Muscle layer of colon (tissue), 2 donors: Measurements from ENCODE around the gene MXRA7.
"Not testable (repeated sequence)": the region's sequence is repeated elsewhere in the genome, so short reads cannot be mapped to it uniquely, and the experiment has no call there.

Experiments used
- H3K27ac ChIP-seq: one replicate; pipeline ENCODE4 v1.7.0; 2013; ENCODE audit warnings: low read depth, mild to moderate bottlenecking, low read length, moderate library complexity
- H3K27me3 ChIP-seq, 2 donors: one replicate each; pipeline ENCODE4 v1.7.0; 2013; ENCODE audit warnings: low read length in 2 of 2, mild to moderate bottlenecking in 2 of 2; ENCODE audit not compliant: insufficient read depth in 2 of 2, control insufficient read depth in 1 of 2
- H3K36me3 ChIP-seq: one replicate; pipeline ENCODE4 v1.7.0; 2013; ENCODE audit warnings: mild to moderate bottlenecking, low read length; ENCODE audit not compliant: insufficient read depth
- H3K4me1 ChIP-seq: one replicate; pipeline ENCODE4 v1.7.0; 2013; ENCODE audit warnings: mild to moderate bottlenecking, low read length; ENCODE audit not compliant: insufficient read depth
- H3K4me3 ChIP-seq, 2 donors: one replicate each; pipeline ENCODE4 v1.7.0; 2013; ENCODE audit warnings: low read length in 2 of 2, low read depth in 1 of 2, mild to moderate bottlenecking in 1 of 2, moderate library complexity in 1 of 2
- H3K9ac ChIP-seq: one replicate; pipeline ENCODE4 v1.7.0; 2013; ENCODE audit warnings: low read length
- H3K9me3 ChIP-seq: one replicate; pipeline ENCODE4 v1.7.0; 2013; ENCODE audit warnings: mild to moderate bottlenecking, low read length
- donor health status: abdominal sarcoma.
- donor health status: Adenocarcinoma of cecum.

MXRA7 gene

DNA sequence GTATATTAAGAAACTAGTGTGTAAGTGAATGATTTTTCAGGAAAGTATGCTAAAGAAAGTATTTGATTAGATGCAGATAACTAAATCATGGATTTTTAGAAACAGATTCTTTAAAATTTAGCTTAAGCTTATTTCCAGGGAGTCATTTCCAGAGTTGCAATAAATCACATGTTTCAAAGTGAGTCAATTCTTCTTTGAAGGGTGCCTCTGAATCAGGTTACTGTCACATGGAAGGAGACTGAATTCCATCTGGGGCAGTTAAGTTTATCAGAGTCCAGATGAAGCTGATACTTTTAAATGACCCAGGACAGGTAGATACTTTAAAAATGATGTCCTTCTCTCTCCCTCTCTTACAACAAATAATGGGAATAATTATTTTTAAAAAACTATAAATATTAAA is 32.2 kb upstream of the MXRA7 start:
- peaks cover 50% of the 10 kb centered on the region for H3K36me3 ChIP-seq
- H3K9me3 ChIP-seq: no peaks in the 10 kb centered on the region
- H3K27ac ChIP-seq: no peak overlapping the region
- no peak overlapping the region for H3K9ac ChIP-seq
- H3K4me1 ChIP-seq: peaks cover 31% of the 10 kb centered on the region
- no peaks in the 10 kb centered on the region for H3K27me3 ChIP-seq
- H3K4me3 ChIP-seq: no peak overlapping the region

DNA sequence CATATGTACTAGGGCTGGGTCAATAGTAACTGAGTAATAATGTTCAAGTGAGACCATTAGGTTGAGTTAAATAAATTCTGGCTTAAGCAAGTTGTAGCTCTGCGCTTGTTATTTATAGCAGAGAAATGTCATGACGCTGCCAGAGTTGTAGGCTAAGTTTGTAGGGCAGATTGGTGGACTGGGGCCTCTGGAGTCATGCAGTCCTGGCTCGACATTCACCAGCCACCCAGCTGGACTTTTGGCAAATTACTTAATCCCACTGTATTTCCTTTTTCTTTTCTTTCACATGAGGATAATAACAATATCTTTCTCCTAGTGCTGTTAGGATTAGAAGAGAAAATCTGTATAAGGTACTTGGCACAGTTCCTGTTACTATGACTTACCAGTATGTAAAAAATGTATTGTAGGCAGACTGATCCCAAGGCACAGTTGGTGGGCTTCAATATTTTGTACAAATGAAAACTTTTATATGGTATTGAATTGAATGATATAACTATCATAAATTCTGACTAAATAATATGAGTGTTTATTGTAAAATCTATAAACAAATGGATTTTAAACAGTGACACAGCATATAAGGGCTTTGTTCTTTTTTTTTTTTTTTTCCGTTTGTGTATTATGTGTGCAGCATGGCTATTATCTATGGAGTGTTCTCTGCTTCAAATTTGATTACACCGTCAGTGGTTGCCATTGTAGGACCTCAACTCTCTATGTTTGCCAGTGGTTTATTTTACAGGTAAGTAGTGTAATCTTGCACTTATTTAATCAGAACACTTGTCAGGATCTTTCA is 29.8 kb upstream of the MXRA7 start:
- Histone ChIP-seq H3K4me3 (no peak overlapping the region), H3K36me3 (peaks cover 35% of the 10 kb centered on the region), H3K9ac (no peak overlapping the region), H3K27me3 (no peaks in the 10 kb centered on the region), H3K4me1 (peaks cover 36% of the 10 kb centered on the region), H3K27ac (peak overlapping the region; percentile 51), H3K9me3 (no peaks in the 10 kb centered on the region)

DNA sequence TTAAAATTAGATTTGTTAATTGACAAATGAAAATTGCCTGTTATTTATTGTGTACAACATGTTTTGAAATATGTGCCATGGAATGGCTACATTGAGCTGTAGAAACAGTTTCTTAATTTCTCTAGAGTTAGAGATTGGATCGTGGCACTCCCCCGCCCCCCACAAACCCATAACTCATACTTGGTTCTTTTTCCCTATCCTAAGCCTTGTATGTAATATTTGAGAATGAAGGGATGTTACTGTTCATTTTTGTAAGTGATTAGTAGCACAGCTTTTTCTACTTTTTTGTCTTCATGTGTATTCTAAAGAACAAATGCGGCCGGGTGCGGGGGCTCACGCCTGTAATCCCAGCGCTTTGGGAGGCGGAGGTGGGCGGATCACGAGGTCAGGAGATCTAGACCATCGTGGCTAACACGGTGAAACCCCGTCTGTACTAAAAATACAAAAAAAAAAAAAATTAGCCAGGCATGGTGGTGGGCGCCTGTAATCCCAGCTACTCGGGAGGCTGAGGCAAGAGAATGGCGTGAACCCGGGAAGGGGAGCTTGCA is 28.9 kb upstream of the MXRA7 start:
- not testable (repeated sequence) for H3K9me3 ChIP-seq

DNA sequence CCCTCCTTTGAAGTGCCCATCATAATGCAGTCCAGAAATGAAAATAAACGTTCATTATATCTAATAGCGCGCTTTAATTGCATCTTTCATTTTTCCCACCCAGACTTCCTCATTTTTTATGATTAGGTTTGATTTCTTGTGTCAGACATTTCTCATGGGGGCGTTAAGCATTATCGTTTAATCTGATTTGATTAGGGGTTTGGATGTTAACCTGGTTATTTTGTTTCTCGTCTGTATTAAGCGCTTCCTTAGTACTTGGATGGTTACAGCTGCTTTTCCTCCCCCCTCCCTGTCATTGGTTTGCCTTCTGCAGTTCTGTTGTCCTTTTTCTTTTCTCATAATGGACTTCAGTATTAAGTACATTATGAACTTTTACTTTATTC is 27.7 kb upstream of the MXRA7 start:
- peak overlapping the region; percentile 24 to 99 for H3K4me3 ChIP-seq
- H3K9ac ChIP-seq: peak overlapping the region; percentile 98
- H3K9me3 ChIP-seq: no peaks in the 10 kb centered on the region
- H3K27me3 ChIP-seq: no peaks in the 10 kb centered on the region
- peaks cover 57% of the 10 kb centered on the region for H3K4me1 ChIP-seq
- H3K36me3 ChIP-seq: peaks cover 35% of the 10 kb centered on the region
- peak overlapping the region; percentile 98 for H3K27ac ChIP-seq

More for the DNA sequence above, 28.9 kb upstream of the MXRA7 start:
- Histone ChIP-seq H3K36me3 (peaks cover 35% of the 10 kb centered on the region), H3K4me1 (peaks cover 45% of the 10 kb centered on the region), H3K9ac (peak overlapping the region; percentile 98)
- H3K4me3 ChIP-seq, H3K27ac ChIP-seq, H3K27me3 ChIP-seq: not testable (repeated sequence)

DNA sequence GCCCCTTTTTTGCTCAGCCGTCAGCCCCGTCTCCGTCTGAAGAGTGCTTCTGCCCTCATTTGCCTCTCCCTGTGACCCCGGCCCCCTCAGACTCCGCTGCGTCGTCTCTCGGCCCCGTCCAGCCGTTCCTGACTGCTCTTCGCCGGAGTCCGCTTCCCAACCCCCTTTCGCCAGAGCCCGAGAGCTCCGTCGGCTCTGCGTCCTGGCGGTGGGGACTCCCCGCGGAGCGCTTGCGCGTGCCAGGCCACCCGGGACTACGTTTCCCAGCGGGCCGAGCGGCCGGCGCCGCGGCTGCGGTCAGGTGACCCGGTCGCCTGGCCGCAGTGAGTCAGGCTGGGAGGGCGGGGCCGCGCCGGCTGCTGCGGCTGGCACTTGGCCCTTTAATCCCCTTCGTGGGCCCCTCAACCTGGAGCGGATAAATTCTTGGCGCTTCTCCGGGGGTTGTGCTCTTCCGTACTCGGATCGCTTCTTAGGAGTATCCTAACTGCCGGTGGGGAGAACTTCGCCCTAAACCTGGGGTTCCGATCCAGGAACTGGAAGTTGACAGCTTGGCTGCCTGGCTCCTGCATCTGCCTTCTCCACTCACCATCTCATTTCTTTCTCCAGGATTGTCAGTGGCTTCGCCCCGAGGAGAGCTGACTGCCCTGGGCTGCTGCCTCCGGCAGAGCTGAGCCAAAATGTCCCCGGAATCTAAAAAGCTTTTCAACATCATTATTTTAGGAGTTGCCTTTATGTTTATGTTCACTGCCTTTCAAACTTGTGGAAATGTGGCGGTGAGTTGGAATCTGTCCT is 27.1 kb upstream of the MXRA7 start, which contains the start of gene MFSD11:
MFSD11 (plus strand) TSS at position 444 of the 792 bp plus-strand sequence; CDS start at position 678, 234 bp downstream.
- Histone ChIP-seq H3K9me3 (no peaks in the 10 kb centered on the region), H3K27me3 (no peaks in the 10 kb centered on the region), H3K4me1 (peaks cover 62% of the 10 kb centered on the region), H3K36me3 (peaks cover 40% of the 10 kb centered on the region), H3K4me3 (peak within 1 kb of the TSS; percentile 88 to 99), H3K27ac (peak within 1 kb of the TSS; percentile 100), H3K9ac (peak within 1 kb of the TSS; percentile 98)

DNA sequence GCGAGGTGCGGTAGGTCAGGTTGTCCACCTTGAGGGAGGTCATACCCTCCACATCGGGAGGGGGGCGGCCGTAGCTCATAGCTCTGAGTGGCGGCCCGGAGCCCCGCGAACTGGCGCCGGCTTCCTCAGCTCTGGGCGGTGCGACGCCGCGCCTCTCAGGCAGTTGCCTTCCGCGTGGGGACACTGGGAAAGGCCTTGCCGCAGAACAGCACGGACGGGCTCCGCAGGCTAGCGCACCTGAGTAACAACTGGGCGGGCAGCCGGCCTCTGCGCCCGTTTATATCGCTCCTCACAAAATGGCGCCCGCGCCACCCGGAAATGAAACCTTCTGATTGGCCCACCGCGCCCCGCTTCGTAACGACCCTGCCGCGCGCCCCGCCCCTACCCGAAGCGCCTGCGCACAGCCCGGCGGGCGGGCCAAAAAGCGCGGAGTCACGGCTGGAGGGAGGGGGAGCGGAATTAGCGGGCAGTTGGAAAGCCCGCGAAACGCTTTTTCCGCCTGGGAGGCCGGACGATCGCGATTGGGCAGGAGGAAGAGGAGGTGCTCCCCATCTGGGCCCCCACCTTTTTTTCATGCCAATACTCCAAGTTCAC is 26.4 kb upstream of the MXRA7 start, which contains the start of gene SRSF2:
SRSF2 (minus strand) TSS at position 250 of the 594 bp plus-strand sequence; CDS start at position 79, 171 bp downstream.
- H3K4me3 ChIP-seq: peak within 1 kb of the TSS; percentile 88 to 99
- peak within 1 kb of the TSS; percentile 100 for H3K27ac ChIP-seq
- H3K9ac ChIP-seq: peak within 1 kb of the TSS; percentile 98
- peaks cover 68% of the 10 kb centered on the region for H3K4me1 ChIP-seq
- no peaks in the 10 kb centered on the region for H3K9me3 ChIP-seq
- H3K36me3 ChIP-seq: peaks cover 41% of the 10 kb centered on the region
- no peaks in the 10 kb centered on the region for H3K27me3 ChIP-seq

DNA sequence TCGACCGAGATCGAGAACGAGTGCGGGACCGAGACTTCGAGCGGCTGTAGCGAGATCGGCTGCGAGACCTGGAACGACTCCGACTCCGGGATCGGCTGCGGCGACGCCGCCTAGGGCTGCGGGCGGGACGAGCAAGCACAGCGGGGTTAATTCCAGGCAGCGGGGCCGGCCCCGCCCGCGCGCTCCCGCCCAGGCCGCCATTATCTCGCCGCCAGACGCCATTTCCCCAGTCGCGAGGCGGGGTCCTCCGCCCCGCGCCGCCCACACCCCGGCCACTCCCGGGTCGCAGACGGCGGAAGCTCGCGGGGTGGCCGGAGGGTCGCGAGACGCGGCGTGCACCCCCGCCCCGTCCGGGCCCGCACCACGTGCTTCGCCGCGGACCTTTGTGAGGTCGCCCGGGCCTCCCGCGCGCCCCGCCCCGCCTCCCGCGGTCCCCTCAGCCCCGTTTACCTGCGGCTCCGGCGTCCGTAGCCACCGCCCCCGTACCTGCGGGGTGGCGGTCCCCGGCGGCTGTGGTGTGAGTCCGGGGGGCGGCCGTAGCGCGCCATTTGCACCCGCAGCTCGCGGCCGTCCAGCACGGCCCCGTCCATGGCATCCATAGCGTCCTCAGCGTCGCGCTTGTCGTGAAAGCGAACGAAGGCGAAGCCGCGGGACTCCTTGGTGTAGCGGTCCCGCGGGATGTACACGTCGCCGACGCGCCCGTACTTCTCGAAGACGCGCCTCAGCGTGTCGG is 25.8 kb upstream of the MXRA7 start:
- H3K4me1 ChIP-seq: peaks cover 73% of the 10 kb centered on the region

DNA sequence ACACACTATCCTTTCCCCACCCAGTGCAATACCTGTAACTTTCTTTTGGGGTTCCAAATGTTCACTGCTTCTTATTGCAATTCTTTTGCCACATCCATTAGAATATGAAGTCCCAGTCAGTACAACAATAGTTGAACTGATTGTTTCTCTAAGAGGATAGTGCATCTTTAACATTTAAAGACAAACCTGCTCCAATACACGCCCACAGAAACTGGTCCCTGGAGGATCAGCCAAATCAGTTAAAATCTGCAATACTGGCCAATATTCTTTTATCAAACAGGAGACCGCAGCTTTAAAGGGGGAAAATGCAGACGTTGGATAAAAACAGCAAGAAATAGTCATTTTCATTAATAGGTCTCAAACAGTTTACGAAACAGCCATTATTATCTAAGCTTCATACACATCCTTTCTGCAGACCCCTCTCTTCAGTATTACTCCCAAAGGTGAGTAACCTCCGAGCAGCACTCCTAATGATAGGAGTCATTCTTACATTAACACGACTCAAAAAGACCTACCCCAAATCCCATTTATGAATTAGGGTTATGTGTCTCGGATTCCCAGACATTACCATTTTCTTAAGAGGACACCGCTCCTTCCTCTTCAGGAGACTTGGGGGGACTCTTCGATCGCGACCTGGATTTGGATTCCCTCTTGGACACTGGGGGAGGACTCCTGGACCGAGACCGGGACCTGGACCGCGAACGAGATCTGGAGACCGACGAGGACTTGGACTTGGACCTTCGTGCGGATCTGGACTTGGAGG is 25.0 kb upstream of the MXRA7 start:
- peaks cover 68% of the 10 kb centered on the region for H3K4me1 ChIP-seq
- peak overlapping the region; percentile 100 for H3K27ac ChIP-seq
- peak overlapping the region; percentile 88 to 92 for H3K4me3 ChIP-seq
- H3K9me3 ChIP-seq: no peaks in the 10 kb centered on the region
- H3K36me3 ChIP-seq: peaks cover 37% of the 10 kb centered on the region
- H3K9ac ChIP-seq: peak overlapping the region; percentile 95
- H3K27me3 ChIP-seq: no peaks in the 10 kb centered on the region

More for the DNA sequence above, 25.8 kb upstream of the MXRA7 start:
- Histone ChIP-seq H3K9ac (peak overlapping the region; percentile 95), H3K27ac (peak overlapping the region; percentile 100), H3K9me3 (no peaks in the 10 kb centered on the region), H3K36me3 (peaks cover 37% of the 10 kb centered on the region), H3K4me3 (peak overlapping the region; percentile 88 to 92), H3K27me3 (no peaks in the 10 kb centered on the region)

DNA sequence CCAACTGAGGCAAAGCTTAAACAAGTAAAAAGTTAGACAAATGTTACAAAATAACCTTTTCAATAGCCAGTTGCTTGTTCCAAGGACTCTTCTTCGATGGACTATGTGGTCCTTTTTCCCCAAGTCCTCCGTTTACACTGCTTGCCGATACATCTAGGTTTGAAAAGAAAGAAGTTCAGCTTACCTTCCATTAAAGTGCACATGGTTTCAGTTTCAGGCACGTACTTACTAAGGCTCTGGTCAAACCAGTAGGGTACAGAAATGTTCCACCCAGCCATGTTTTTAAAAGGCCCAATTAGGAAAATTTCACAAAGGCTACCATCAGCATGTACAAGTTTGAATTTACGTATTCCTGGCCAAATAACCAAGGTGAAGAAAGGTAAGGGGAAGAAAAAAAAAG is 24.2 kb upstream of the MXRA7 start:
- Histone ChIP-seq H3K27me3 (no peaks in the 10 kb centered on the region), H3K9ac (peak overlapping the region; percentile 95), H3K4me3 (peak overlapping the region in 1 of 2 donors; percentile 92), H3K36me3 (peaks cover 37% of the 10 kb centered on the region), H3K27ac (peak overlapping the region; percentile 100), H3K4me1 (peaks cover 61% of the 10 kb centered on the region), H3K9me3 (no peaks in the 10 kb centered on the region)
